ENCODE measurements around the gene CFAP45.

DNA sequence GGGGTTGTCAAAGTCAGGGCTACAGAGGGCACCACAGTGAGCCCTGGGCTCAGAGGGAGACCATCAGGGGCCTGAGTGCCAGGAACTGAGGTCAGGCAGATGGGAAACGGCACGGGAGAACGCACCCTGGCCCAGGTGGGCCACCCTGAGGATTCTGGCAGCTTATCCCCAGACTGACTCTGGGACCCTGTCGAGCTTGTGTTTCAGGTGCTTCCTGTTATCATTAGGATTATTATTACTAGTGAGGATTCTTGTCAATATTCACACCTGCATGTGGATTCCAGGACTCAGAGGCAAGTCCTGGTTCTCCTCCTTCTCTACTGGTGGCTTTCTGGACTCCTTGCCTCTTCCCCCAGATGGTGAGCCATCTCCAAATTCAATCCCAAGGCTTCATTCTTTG, 52.7 kb downstream of the CFAP45 start:
- TF ChIP-seq POLR2A (IDR thresholded peaks at IDR 0.05; ENCODE audit: low read depth, low read length), result no peak
- no peak for TF ChIP-seq TAF1 (IDR thresholded peaks at IDR 0.05; ENCODE audit: borderline replicate concordance, low read depth, low read length)

All from GM12892 (cell line).